ENCODE measurements around the gene KRT82. TPM values are rescaled to one million over a fixed set of nuclear protein-coding genes. Genes with fewer than 3 reads are reported as not detected.
"Not testable (repeated sequence)": the region's sequence is repeated elsewhere in the genome, so short reads cannot be mapped to it uniquely, and the experiment has no call there.

The KRT82 gene
- not detected for total RNA-seq

GRCh38 chr12:52405922-52406385 lies at the start of gene KRT82:
Gene KRT82 (minus strand): TSS chr12:52406335. CDS start chr12:52406277, 58 bp downstream.
- H3K27ac ChIP-seq: no peak within 1 kb of the TSS
- H3K9me3 ChIP-seq: no peaks in the 10 kb centered on the region
- no peak for DNase-seq
- WGBS, 2 donors: 83 to 87% methylated on average over 10 to 14 of the region's 14 CpGs
- no peaks in the 10 kb centered on the region for H3K4me1 ChIP-seq
- H3K4me3 ChIP-seq (replicated peaks in 1 of 3): no peak within 1 kb of the TSS
- intact Hi-C loops (cut with DNase I): no loop called here
- TF ChIP-seq POLR2A (IDR thresholded peaks at IDR 0.05) (no peak), CTCF (IDR thresholded peaks at IDR 0.05) (no peak)
- H3K27me3 ChIP-seq: no peaks in the 10 kb centered on the region
- H3K36me3 ChIP-seq: no peaks in the 10 kb centered on the region

- Histone ChIP-seq H3K27ac (no peak overlapping the region), H3K4me1 (no peaks in the 10 kb centered on the region), H3K4me3 (replicated peaks in 1 of 3) (no peak overlapping the region), H3K36me3 (no peaks in the 10 kb centered on the region), H3K9me3 (no peaks in the 10 kb centered on the region), H3K27me3 (no peaks in the 10 kb centered on the region)
- 88 to 92% methylated on average over 1 of the region's 1 CpG for WGBS, 2 donors
- no peak for DNase-seq
- intact Hi-C loops (cut with DNase I): no loop called here
- TF ChIP-seq POLR2A (IDR thresholded peaks at IDR 0.05) (no peak), CTCF (IDR thresholded peaks at IDR 0.05) (no peak)
Observed at GRCh38 chr12:52455821-52456220, 49.7 kb upstream of the KRT82 start.

GRCh38 chr12:52454411-52455201 lies 48.5 kb upstream of the KRT82 start:
- H3K27ac ChIP-seq: no peak overlapping the region
- H3K4me3 ChIP-seq (replicated peaks in 1 of 3): no peak overlapping the region
- H3K9me3 ChIP-seq: no peaks in the 10 kb centered on the region
- no peak for DNase-seq
- intact Hi-C loops (cut with DNase I): no loop called here
- no peaks in the 10 kb centered on the region for H3K27me3 ChIP-seq
- WGBS, 2 donors: 72 to 74% methylated on average over 3 of the region's 3 CpGs
- no peak for TF ChIP-seq POLR2A (IDR thresholded peaks at IDR 0.05)
- TF ChIP-seq CTCF (IDR thresholded peaks at IDR 0.05): no peak
- H3K4me1 ChIP-seq: no peaks in the 10 kb centered on the region
- no peaks in the 10 kb centered on the region for H3K36me3 ChIP-seq

- no peaks in the 10 kb centered on the region for H3K27me3 ChIP-seq
- H3K9me3 ChIP-seq: no peaks in the 10 kb centered on the region
- TF ChIP-seq CTCF (IDR thresholded peaks at IDR 0.05) (no peak), POLR2A (IDR thresholded peaks at IDR 0.05) (no peak)
- 91% methylated on average over 6 of the region's 6 CpGs for WGBS, 2 donors
- H3K36me3 ChIP-seq: no peaks in the 10 kb centered on the region
- H3K27ac ChIP-seq: no peak within 1 kb of the TSS
- DNase-seq: no peak
- intact Hi-C loops (cut with DNase I): no loop called here
- no peak within 1 kb of the TSS for H3K4me3 ChIP-seq (replicated peaks in 1 of 3)
- H3K4me1 ChIP-seq: no peaks in the 10 kb centered on the region
Observed at GRCh38 chr12:52452101-52452500, 46.0 kb upstream of the KRT82 start, which contains the start of gene KRT6B. Gene KRT6B (minus strand): TSS chr12:52452146. CDS start chr12:52452078, 68 bp downstream.

- H3K27ac ChIP-seq: no peak overlapping the region
- no peaks in the 10 kb centered on the region for H3K9me3 ChIP-seq
- intact Hi-C loops (cut with DNase I): no loop called here
- 60 to 70% methylated on average over 3 of the region's 3 CpGs for WGBS, 2 donors
- no peak overlapping the region for H3K4me3 ChIP-seq (replicated peaks in 1 of 3)
- TF ChIP-seq CTCF (IDR thresholded peaks at IDR 0.05): no peak
- TF ChIP-seq POLR2A (IDR thresholded peaks at IDR 0.05): no peak
- H3K4me1 ChIP-seq: no peaks in the 10 kb centered on the region
- no peak for DNase-seq
- H3K36me3 ChIP-seq: no peaks in the 10 kb centered on the region
- H3K27me3 ChIP-seq: no peaks in the 10 kb centered on the region
Observed at GRCh38 chr12:52448228-52448627, 42.1 kb upstream of the KRT82 start.

- intact Hi-C loops (cut with DNase I); H3K4me1 ChIP-seq; H3K27me3 ChIP-seq; H3K27ac ChIP-seq; H3K36me3 ChIP-seq; DNase-seq; H3K9me3 ChIP-seq; H3K4me3 ChIP-seq (replicated peaks in 1 of 3): not testable (repeated sequence)
- WGBS, 2 donors: 78 to 88% methylated on average over 4 to 9 of the region's 11 CpGs
Observed at GRCh38 chr12:52447196-52447595, 41.1 kb upstream of the KRT82 start.

Data from thyroid gland (tissue), 4 donors.